ENCODE data around the gene TMEM39B. TPM values are rescaled to one million over a fixed set of nuclear protein-coding genes. Genes with fewer than 3 reads are reported as not detected.
"Not testable (repeated sequence)": the region's sequence is repeated elsewhere in the genome, so short reads cannot be mapped to it uniquely, and the experiment has no call there.

Gene TMEM39B
- polyA plus RNA-seq, 3 donors from 2014 or later, result 0.94 to 2.3 (median 2.0) TPM

DNA sequence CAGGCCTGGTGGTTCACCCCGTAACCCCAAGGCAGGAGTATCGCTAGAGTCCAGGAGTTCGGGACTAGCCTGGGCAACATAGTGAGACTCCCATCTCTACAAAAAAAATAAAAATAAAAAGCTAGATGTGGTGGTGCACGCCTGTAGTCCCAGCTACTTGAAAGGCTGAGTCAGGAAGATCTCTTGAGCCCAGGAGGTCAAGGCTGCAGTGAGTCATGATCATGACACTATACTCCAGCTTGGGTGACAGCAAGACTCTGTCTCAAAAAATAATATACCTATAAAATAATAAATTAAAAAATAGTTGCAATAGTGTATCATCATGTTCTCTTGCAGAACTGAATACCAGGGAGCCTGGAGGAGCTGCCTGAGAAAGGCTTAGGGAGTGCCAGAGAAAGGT lies 19.9 kb upstream of the TMEM39B start:
- no peak overlapping the region for H3K4me3 Mint-ChIP-seq
- no peaks in the 10 kb centered on the region for H3K27me3 Mint-ChIP-seq (ENCODE audit: low read depth in 3 of 3)
- no peaks in the 10 kb centered on the region for H3K9me3 Mint-ChIP-seq
- no peak for DNase-seq
- H3K4me1 Mint-ChIP-seq, result peaks cover 2 to 6% of the 10 kb centered on the region in 2 donors
- no peak overlapping the region for H3K27ac Mint-ChIP-seq
- peaks cover 12 to 17% (median 14%) of the 10 kb centered on the region in 3 donors for H3K36me3 Mint-ChIP-seq

DNA sequence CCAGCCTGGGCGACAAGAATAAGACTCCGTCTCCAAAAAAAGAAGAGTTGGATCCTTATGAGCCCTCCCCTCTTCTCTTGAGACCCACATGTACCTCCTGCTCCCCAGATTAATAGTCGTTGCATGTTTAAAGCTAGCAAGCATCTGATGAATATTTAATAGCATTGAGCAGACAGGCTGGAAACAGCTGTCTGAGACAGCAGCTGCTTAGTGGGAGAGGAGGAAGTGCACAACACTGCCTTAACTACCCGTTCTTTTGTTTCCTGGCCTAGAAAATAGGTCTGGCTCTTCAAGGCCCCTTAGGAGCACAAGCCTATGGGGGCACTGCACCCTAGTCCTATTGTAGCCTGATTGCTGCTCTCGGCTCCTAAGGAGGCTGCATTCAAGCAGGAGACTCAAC lies 17.3 kb upstream of the TMEM39B start:
- H3K9me3 Mint-ChIP-seq, result no peaks in the 10 kb centered on the region
- H3K36me3 Mint-ChIP-seq, result peaks cover 8 to 23% (median 15%) of the 10 kb centered on the region in 3 donors
- H3K27ac Mint-ChIP-seq, result peak overlapping the region in 1 of 6 donors; percentile 40
- H3K4me1 Mint-ChIP-seq, result peaks cover 2 to 6% of the 10 kb centered on the region in 2 donors
- DNase-seq, result no peak
- H3K4me3 Mint-ChIP-seq, result no peak overlapping the region
- no peaks in the 10 kb centered on the region for H3K27me3 Mint-ChIP-seq (ENCODE audit: low read depth in 3 of 3)

DNA sequence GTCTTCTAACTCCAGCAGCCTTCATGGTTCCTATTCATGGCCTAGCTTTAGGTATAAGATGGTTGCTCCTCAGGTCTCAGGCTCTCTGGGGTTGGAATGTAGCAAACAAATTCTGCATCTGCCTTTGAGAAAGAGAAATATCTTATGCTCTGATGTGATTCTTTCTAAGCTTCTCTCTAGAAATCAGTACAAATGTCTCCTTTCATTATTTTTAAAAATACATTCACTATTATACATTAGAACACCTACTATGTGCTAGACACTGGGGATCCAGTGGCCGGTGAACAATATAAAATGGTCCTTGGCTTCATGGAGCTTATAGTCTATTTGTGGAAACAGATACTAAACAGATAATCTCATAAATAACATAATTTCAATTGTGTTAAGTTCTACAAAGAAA lies 16.1 kb upstream of the TMEM39B start:
- no peaks in the 10 kb centered on the region for H3K27me3 Mint-ChIP-seq (ENCODE audit: low read depth in 3 of 3)
- no peak for DNase-seq
- peaks cover 8 to 24% (median 14%) of the 10 kb centered on the region in 3 donors for H3K36me3 Mint-ChIP-seq
- H3K9me3 Mint-ChIP-seq, result no peaks in the 10 kb centered on the region
- H3K27ac Mint-ChIP-seq, result peak overlapping the region in 5 of 6 donors; percentile 29 to 82 (median 53)
- H3K4me1 Mint-ChIP-seq, result peaks cover 2 to 6% of the 10 kb centered on the region in 2 donors
- H3K4me3 Mint-ChIP-seq, result no peak overlapping the region

GRCh38 chr1:32060914-32061313 lies 11.8 kb upstream of the TMEM39B start:
- DNase-seq, result no peak
- H3K27ac Mint-ChIP-seq, result peak overlapping the region in 3 of 6 donors; percentile 26 to 78 (median 57)

DNA sequence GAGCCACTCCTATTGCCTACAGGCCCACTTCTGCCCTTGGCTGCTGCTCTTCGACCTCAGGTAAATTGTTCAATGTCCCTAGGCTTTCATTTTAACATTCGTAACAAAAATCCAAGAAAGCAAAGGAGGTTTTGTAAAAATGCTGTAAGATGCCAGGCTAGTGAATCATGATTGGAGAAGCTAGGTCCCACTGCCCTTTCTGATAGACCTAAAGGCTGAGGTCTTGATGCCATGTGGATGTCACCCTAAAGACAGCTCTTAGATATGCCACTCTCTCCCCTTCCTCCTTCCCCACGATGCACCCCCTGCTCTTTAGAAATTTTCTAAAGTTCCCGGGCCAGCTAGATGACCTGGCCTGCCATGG lies 9.9 kb upstream of the TMEM39B start:
- Mint-ChIP-seq H3K36me3 (peaks cover 0 to 26% (median 4%) of the 10 kb centered on the region in 3 donors), H3K27ac (peak overlapping the region in 3 of 6 donors; percentile 40 to 66 (median 42)), H3K4me3 (no peak overlapping the region), H3K4me1 (peaks cover 10 to 15% of the 10 kb centered on the region in 2 donors), H3K9me3 (no peaks in the 10 kb centered on the region), H3K27me3 (ENCODE audit: low read depth in 3 of 3) (peaks cover 0 to 7% (median 0%) of the 10 kb centered on the region in 3 donors)
- no peak for DNase-seq

More at GRCh38 chr1:32060914-32061313, 11.8 kb upstream of the TMEM39B start:
- Mint-ChIP-seq H3K36me3 (peaks cover 4 to 29% (median 5%) of the 10 kb centered on the region in 3 donors), H3K4me1 (peaks cover 2 to 12% of the 10 kb centered on the region in 2 donors), H3K27me3 (ENCODE audit: low read depth in 3 of 3) (peaks cover 0 to 4% (median 0%) of the 10 kb centered on the region in 3 donors), H3K4me3 (no peak overlapping the region), H3K9me3 (no peaks in the 10 kb centered on the region)

GRCh38 chr1:32063261-32063681 lies 9.5 kb upstream of the TMEM39B start:
- Mint-ChIP-seq H3K27me3 (ENCODE audit: low read depth in 3 of 3) (peaks cover 0 to 7% (median 0%) of the 10 kb centered on the region in 3 donors), H3K9me3 (no peaks in the 10 kb centered on the region), H3K36me3 (peaks cover 0 to 24% (median 4%) of the 10 kb centered on the region in 3 donors), H3K4me3 (no peak overlapping the region), H3K27ac (peak overlapping the region in 4 of 6 donors; percentile 14 to 70 (median 33)), H3K4me1 (peaks cover 10 to 15% of the 10 kb centered on the region in 2 donors)
- DNase-seq, result peak in 2 of 3 donors; percentile 18 to 22

- H3K27me3 Mint-ChIP-seq (ENCODE audit: low read depth in 3 of 3); DNase-seq; H3K36me3 Mint-ChIP-seq; H3K9me3 Mint-ChIP-seq: not testable (repeated sequence)
- Mint-ChIP-seq H3K27ac (peak overlapping the region in 2 of 6 donors; percentile 64), H3K4me3 (peak overlapping the region in 2 of 5 donors; percentile 38 to 40), H3K4me1 (peaks cover 15% of the 10 kb centered on the region in 2 donors)
Measured at GRCh38 chr1:32065613-32066488, 6.9 kb upstream of the TMEM39B start.

- Mint-ChIP-seq H3K4me1 (peaks cover 15% of the 10 kb centered on the region in 2 donors), H3K27me3 (ENCODE audit: low read depth in 3 of 3) (peaks cover 0 to 7% (median 0%) of the 10 kb centered on the region in 3 donors), H3K9me3 (no peaks in the 10 kb centered on the region), H3K4me3 (peak overlapping the region in 3 of 5 donors; percentile 5 to 40 (median 38)), H3K27ac (peak overlapping the region in 3 of 6 donors; percentile 28 to 64 (median 64)), H3K36me3 (peaks cover 0 to 9% (median 0%) of the 10 kb centered on the region in 3 donors)
- peak; percentile 29 to 38 (median 32) for DNase-seq
Measured at GRCh38 chr1:32066489-32066873, 6.3 kb upstream of the TMEM39B start.

GRCh38 chr1:32068957-32069588 lies 3.7 kb upstream of the TMEM39B start:
- no peak for DNase-seq
- Mint-ChIP-seq H3K4me3 (no peak overlapping the region), H3K27me3 (ENCODE audit: low read depth in 3 of 3) (peaks cover 3 to 22% (median 4%) of the 10 kb centered on the region in 3 donors), H3K9me3 (no peaks in the 10 kb centered on the region), H3K27ac (peak overlapping the region in 1 of 6 donors; percentile 4), H3K4me1 (peaks cover 31 to 34% of the 10 kb centered on the region in 2 donors), H3K36me3 (no peaks in the 10 kb centered on the region)

DNA sequence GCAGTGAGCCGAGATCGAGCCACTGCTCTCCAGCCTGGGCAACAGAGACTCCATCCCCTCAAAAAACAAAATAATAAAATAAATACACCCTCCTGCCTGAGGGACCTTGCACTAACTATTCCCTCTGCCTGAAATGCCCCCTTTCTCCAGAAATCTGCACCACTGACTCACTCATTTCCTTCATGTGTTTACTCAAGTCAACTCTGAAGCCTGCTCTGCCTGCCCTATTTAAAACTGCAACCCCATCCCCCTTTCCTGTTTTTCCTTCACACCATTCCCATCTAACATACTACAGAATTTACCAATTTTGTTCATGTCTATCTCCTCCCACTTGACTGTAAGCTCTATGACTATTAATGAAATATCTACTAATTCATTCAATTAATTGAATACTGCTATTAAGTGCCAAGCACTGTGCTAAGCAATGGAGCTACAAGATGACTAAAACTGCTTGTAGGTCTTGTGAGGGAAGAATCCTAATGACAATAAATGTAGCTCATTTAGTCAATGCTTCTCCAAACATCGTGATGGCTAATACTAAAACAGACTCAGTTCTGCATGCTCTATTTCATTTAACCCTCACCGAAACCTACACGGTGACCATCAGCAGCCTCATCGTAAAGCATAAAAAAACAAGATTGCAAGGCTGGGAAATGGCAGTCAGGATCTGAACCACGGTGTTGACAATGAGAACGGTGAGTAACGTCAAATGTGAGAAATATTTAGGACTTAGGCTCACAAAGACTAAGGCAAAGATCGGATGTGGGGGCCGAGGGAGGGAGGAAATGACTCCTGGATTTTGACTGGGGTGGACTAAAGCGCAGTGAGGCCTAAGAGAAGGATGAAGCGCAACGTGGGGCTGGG lies 749 bp upstream of the TMEM39B start:
- Mint-ChIP-seq H3K4me3 (peak overlapping the region; percentile 90 to 97 (median 94)), H3K27me3 (ENCODE audit: low read depth in 3 of 3) (peaks cover 3 to 14% (median 4%) of the 10 kb centered on the region in 3 donors), H3K36me3 (no peaks in the 10 kb centered on the region), H3K9me3 (no peaks in the 10 kb centered on the region), H3K4me1 (peaks cover 28 to 36% of the 10 kb centered on the region in 2 donors), H3K27ac (peak overlapping the region; percentile 85 to 95 (median 89))
- no peak for DNase-seq

DNA sequence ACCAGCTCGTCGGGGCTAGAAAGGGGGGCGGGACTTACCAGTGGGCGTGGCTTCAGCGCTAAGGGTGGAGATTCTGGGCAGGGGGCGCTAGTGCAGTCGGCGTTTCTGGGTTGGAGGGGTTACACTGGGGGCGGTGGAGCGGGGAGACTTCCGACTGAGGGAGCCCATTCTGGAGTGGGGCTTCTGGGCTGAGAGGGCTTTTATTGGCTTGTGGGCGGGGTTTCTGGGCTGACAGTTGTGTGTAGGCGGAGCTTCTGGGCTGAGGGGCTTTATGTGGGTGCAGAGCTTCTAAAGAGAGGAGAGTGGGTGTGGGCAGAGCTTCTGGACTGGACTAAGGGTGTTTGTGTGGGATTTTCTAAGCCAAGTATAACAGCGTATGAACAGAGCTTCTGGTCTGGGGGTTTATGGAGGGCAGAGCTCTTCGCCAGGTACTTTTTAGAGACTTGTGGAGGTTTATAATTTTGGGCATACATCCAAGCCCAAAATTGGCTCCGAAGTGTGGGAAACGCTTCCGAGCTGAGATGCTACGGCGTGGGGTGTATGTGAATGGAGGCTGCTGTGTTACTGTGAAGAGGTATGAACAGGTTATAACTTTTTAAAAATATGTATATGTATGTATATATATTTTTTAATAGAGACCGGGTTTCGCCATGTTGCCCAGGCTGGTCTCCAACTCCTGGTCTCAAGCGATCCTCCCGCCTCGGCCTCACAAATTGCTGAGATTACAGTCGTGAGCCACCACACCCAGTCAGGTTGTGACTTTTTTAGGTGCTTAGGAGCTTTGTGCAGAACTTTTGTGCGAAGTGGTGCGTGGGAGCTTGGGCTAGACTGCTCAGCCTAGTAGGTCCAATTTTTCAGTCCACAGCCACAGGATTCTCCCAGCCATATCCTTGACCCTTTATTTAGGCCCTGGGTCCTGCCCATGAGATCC lies 825 bp downstream of the TMEM39B start:
- Mint-ChIP-seq H3K4me3 (peak overlapping the region; percentile 90 to 97 (median 94)), H3K36me3 (peaks cover 0 to 11% (median 4%) of the 10 kb centered on the region in 3 donors), H3K27me3 (ENCODE audit: low read depth in 3 of 3) (peaks cover 4 to 14% (median 5%) of the 10 kb centered on the region in 3 donors), H3K27ac (peak overlapping the region; percentile 85 to 95 (median 89)), H3K9me3 (no peaks in the 10 kb centered on the region), H3K4me1 (peaks cover 28 to 35% of the 10 kb centered on the region in 2 donors)
- no peak for DNase-seq

- H3K27me3 Mint-ChIP-seq (ENCODE audit: low read depth in 3 of 3), result peaks cover 4 to 14% (median 5%) of the 10 kb centered on the region in 3 donors
- peaks cover 26 to 35% of the 10 kb centered on the region in 2 donors for H3K4me1 Mint-ChIP-seq
- peak overlapping the region in 3 of 5 donors; percentile 13 to 32 (median 29) for H3K4me3 Mint-ChIP-seq
Measured at GRCh38 chr1:32074841-32075240, 2.1 kb downstream of the TMEM39B start.

More at GRCh38 chr1:32074841-32075240, 2.1 kb downstream of the TMEM39B start:
- Mint-ChIP-seq H3K9me3 (no peaks in the 10 kb centered on the region), H3K36me3 (peaks cover 0 to 14% (median 4%) of the 10 kb centered on the region in 3 donors), H3K27ac (peak overlapping the region in 1 of 6 donors; percentile 46)
- no peak for DNase-seq
